Endothelial cell of umbilical vein (primary cell): ENCODE measurements around the gene C12orf42. TPM values are rescaled to one million over a fixed set of nuclear protein-coding genes. Genes with fewer than 3 reads are reported as not detected.

Source experiments
- BruUV-seq: library from RNA; stranded (reverse); fragments of 400-500 nt; replicated peaks from 2 replicates; lab custom pipeline; 2021; lab: Mats Ljungman, UMichigan
- CTCF ChIA-PET: fragments of 300-600, 350-600 bp; sonication (Branson Sonifier 250); formaldehyde crosslinking; loops from one replicate; lab custom pipeline; 2021; ENCODE audit warnings: antibody characterized with exemption, inconsistent platforms; lab: Charles Lee
- POLR2A ChIA-PET: fragments of 300-600, 350-600 bp; sonication (Branson Sonifier 250); formaldehyde crosslinking; loops from one replicate; lab custom pipeline; 2021; ENCODE audit warnings: antibody characterized with exemption, inconsistent platforms; lab: Charles Lee
- DNase-seq: peaks from one replicate; pipeline ENCODE4 v3.0.0-alpha.2; 2011; ENCODE audit warnings: low read depth, low spot score
- FAIRE-seq: peaks from 2 replicates; lab custom pipeline; 2011; peaks lifted over from hg19 to GRCh38; lab: Jason Lieb, UNC
- H2AFZ ChIP-seq: 2 replicates; pipeline ENCODE4 v1.6.0; 2012; ENCODE audit warnings: low read depth, low read length, control low read depth, inconsistent platforms
- H3K27ac ChIP-seq: 2 replicates; pipeline ENCODE4 v1.5.1; 2011; ENCODE audit warnings: low read depth, mild to moderate bottlenecking, control low read depth, low read length, moderate library complexity; ENCODE audit not compliant: insufficient read depth
- H3K27me3 ChIP-seq, 2 experiments: 2 replicates each; pipeline versions ENCODE4 v1.6.0 to v1.6.1; 2011; ENCODE audit warnings: low read length in 2 of 2, mixed read lengths in 1 of 2; ENCODE audit not compliant: control insufficient read depth in 2 of 2, insufficient read depth in 2 of 2
- H3K36me3 ChIP-seq, 2 experiments: 2 replicates in 1 of 2; 3 replicates in 1 of 2; pipeline ENCODE4 v1.5.1; 2011; ENCODE audit warnings: low read length in 2 of 2, mild to moderate bottlenecking in 1 of 2, moderate library complexity in 1 of 2; ENCODE audit not compliant: control insufficient read depth in 2 of 2, insufficient read depth in 2 of 2; ENCODE audit errors: extremely low read depth in 1 of 2
- H3K4me1 ChIP-seq: 3 replicates; pipeline ENCODE4 v1.5.1; 2011; ENCODE audit warnings: mild to moderate bottlenecking, low read length; ENCODE audit not compliant: control insufficient read depth, insufficient read depth; ENCODE audit errors: extremely low read depth
- H3K4me2 ChIP-seq: 2 replicates; pipeline ENCODE4 v1.6.1; 2011; ENCODE audit warnings: low read length, control low read depth, mixed read lengths; ENCODE audit not compliant: insufficient read depth
- H3K4me3 ChIP-seq, 3 experiments: fragments of 200-600 bp in 1 of 3; sonication (generic), shearing (Covaris generic) in 1 of 3; replicated peaks in 1 of 3; 2 replicates each; pipeline ENCODE4 v1.5.1; 2011 to 2016; ENCODE audit warnings: control low read depth in 3 of 3, low read length in 3 of 3, mild to moderate bottlenecking in 2 of 3, inconsistent platforms in 1 of 3, low read depth in 1 of 3, moderate library complexity in 1 of 3; ENCODE audit not compliant: insufficient read depth in 1 of 3
- H3K79me2 ChIP-seq: 2 replicates; pipeline ENCODE4 v1.6.0; 2012; ENCODE audit warnings: low read length, inconsistent platforms; ENCODE audit not compliant: control insufficient read depth, insufficient read depth
- H3K9ac ChIP-seq: replicated peaks from 2 replicates; pipeline ENCODE3; 2011; ENCODE audit warnings: low read length, control low read depth; ENCODE audit not compliant: insufficient read depth; ENCODE audit errors: extremely low read depth
- H3K9me1 ChIP-seq: replicated peaks from 3 replicates; pipeline ENCODE4 v1.6.0; 2011; ENCODE audit warnings: mild to moderate bottlenecking, low read length; ENCODE audit not compliant: control insufficient read depth, insufficient read depth; ENCODE audit errors: extremely low read depth
- H3K9me3 ChIP-seq: replicated peaks from 2 replicates; pipeline ENCODE4 v1.5.1; 2012; ENCODE audit warnings: low read length, inconsistent platforms; ENCODE audit not compliant: control insufficient read depth, insufficient read depth
- H4K20me1 ChIP-seq: replicated peaks from 2 replicates; pipeline ENCODE3; 2011; ENCODE audit warnings: mild to moderate bottlenecking, low read length; ENCODE audit not compliant: control insufficient read depth, insufficient read depth; ENCODE audit errors: extremely low read depth
- CTCF ChIP-seq, 2 donors: IDR thresholded peaks; 1 replicate in 1 of 2; 2 replicates in 1 of 2; pipeline ENCODE4 v1.5.1; 2011; ENCODE audit warnings: low read length in 2 of 2, mild to moderate bottlenecking in 2 of 2, moderate library complexity in 2 of 2, control low read depth in 1 of 2, inconsistent platforms in 1 of 2, low read depth in 1 of 2; ENCODE audit not compliant: insufficient read depth in 1 of 2; ENCODE audit errors: extremely low read depth in 1 of 2
- EZH2 ChIP-seq: IDR thresholded peaks from 2 replicates; pipeline ENCODE4 v1.6.1; 2012; ENCODE audit warnings: borderline replicate concordance, low read depth, mild to moderate bottlenecking, moderate library complexity, low read length, inconsistent platforms; ENCODE audit not compliant: severe bottlenecking
- FOS ChIP-seq: IDR thresholded peaks from 2 replicates; pipeline ENCODE4 v1.6.1; 2011; ENCODE audit warnings: mild to moderate bottlenecking, low read length, moderate library complexity, borderline replicate concordance; ENCODE audit not compliant: insufficient read depth
- GATA2 ChIP-seq: IDR thresholded peaks from 2 replicates; pipeline ENCODE4 v1.7.0; 2011; ENCODE audit warnings: low read depth, mild to moderate bottlenecking, moderate library complexity, mixed read lengths, low read length; ENCODE audit not compliant: insufficient read length, insufficient read depth
- JUN ChIP-seq: IDR thresholded peaks from 2 replicates; pipeline ENCODE4 v1.6.1; 2011; ENCODE audit warnings: borderline replicate concordance, low read depth; ENCODE audit not compliant: insufficient read length, insufficient read depth
- MAX ChIP-seq: IDR thresholded peaks from 2 replicates; pipeline ENCODE4 v1.6.1; 2011; ENCODE audit not compliant: insufficient read depth, insufficient read length
- MYC ChIP-seq: IDR thresholded peaks from one replicate; pipeline ENCODE4 v1.6.1; 2011; ENCODE audit warnings: mild to moderate bottlenecking, low read depth, low read length
- POLR2A ChIP-seq: IDR thresholded peaks from 2 replicates; pipeline ENCODE4 v1.6.1; 2012; ENCODE audit warnings: low read depth, mild to moderate bottlenecking, control low read depth, low read length
- POLR2AphosphoS5 ChIP-seq: IDR thresholded peaks from 2 replicates; pipeline ENCODE4 v1.6.1; 2012; ENCODE audit warnings: low read depth, mild to moderate bottlenecking, control low read depth, low read length, moderate library complexity; ENCODE audit not compliant: insufficient read depth
- dilution Hi-C: fragments of 300-500 bp; cut with MboI; formaldehyde crosslinking; loops from one replicate; pipeline ENCODE4 v1.15.0; 2019; ENCODE audit warnings: low sequenced_read_pairs; ENCODE audit not compliant: extremely low pct_ligation_motif_present
- intact Hi-C: fragments of 100-400 bp; cut with micrococcal nuclease; formaldehyde crosslinking; loops from one replicate; pipeline ENCODE4 v1.10.0; 2022
- polyA plus RNA-seq, 4 experiments: library from polyadenylated mRNA; depleted of rRNA in 3 of 4; stranded (reverse) in 3 of 4; unstranded in 1 of 4; fragments of >200 nt; gene quantifications; 2 replicates each; pipeline versions ENCODE4 v1.2.1 to v1.2.3, GENCODE V29; 2011 to 2012; ENCODE audit warnings: missing spikeins in 1 of 4
- total RNA-seq: library from RNA; stranded (reverse); gene quantifications from 2 replicates; pipeline ENCODE4 v1.2.3, GENCODE V29; 2021

C12orf42 gene
- total and polyA plus RNA-seq, 2 donors (not counting 3 experiments of a cell fraction or from before 2014, with no cell fraction given), result not detected

- H3K4me1 ChIP-seq, result no peaks in the 10 kb centered on the region
- TF ChIP-seq POLR2A (no peak), EZH2 (no peak), MAX (no peak), JUN (no peak), POLR2AphosphoS5 (no peak), CTCF (IDR thresholded peaks at IDR 0.05; ENCODE audit: extremely low read depth in 1 of 2, insufficient read depth in 1 of 2, low read depth in 1 of 2, low read length in 2 of 2) (no peak), MYC (no peak), FOS (no peak), GATA2 (no peak)
- H3K9me3 ChIP-seq, result peaks cover 6% of the 10 kb centered on the region
- H3K27me3 ChIP-seq, result no peaks in the 10 kb centered on the region
- no peak overlapping the region for H3K4me2 ChIP-seq
- CTCF ChIA-PET, result no interaction called here
- no peak overlapping the region for H3K27ac ChIP-seq
- no peaks in the 10 kb centered on the region for H3K79me2 ChIP-seq
- H2AFZ ChIP-seq, result no peak overlapping the region
- DNase-seq (no peak), FAIRE-seq (no peak)
- no peak overlapping the region for H3K4me3 ChIP-seq
- H3K9ac ChIP-seq, result no peak overlapping the region
- no peaks in the 10 kb centered on the region for H3K9me1 ChIP-seq
- no peaks in the 10 kb centered on the region for H4K20me1 ChIP-seq
- H3K36me3 ChIP-seq, result no peaks in the 10 kb centered on the region
- BruUV-seq, result no TSS peak
- intact Hi-C loops (no loop called here), dilution Hi-C loops (no loop called here)
- POLR2A ChIA-PET, result no interaction called here
These were observed 125.8 kb downstream of the C12orf42 start for GRCh38 chr12:103369929-103370328.
